ENCODE data around the gene MUC5AC. TPM values are rescaled to one million over a fixed set of nuclear protein-coding genes. Genes with fewer than 3 reads are reported as not detected.
"Not testable (repeated sequence)": the region's sequence is repeated elsewhere in the genome, so short reads cannot be mapped to it uniquely, and the experiment has no call there.

The MUC5AC gene
- polyA plus RNA-seq, 4 donors, result 0.01 to 0.18 (median 0.02) TPM; not detected in 1

GRCh38 chr11:1232021-1232882, 74.5 kb downstream of the MUC5AC start:
- no peak for DNase-seq (ENCODE audit: low read depth in 4 of 4, low spot score in 3 of 4)

GRCh38 chr11:1232883-1233321, 75.1 kb downstream of the MUC5AC start:
- DNase-seq (ENCODE audit: low read depth in 4 of 4, low spot score in 3 of 4), result no peak

GRCh38 chr11:1233351-1234053, 75.7 kb downstream of the MUC5AC start:
- no peak for DNase-seq (ENCODE audit: low read depth in 4 of 4, low spot score in 3 of 4)

GRCh38 chr11:1234054-1234720, 76.4 kb downstream of the MUC5AC start:
- no peak for DNase-seq (ENCODE audit: low read depth in 4 of 4, low spot score in 3 of 4)

GRCh38 chr11:1234771-1235305, 77.1 kb downstream of the MUC5AC start:
- no peak for DNase-seq (ENCODE audit: low read depth in 4 of 4, low spot score in 3 of 4)

- no peak for DNase-seq (ENCODE audit: low read depth in 4 of 4, low spot score in 3 of 4)
Measured at GRCh38 chr11:1235306-1235900, 77.7 kb downstream of the MUC5AC start.

- DNase-seq (ENCODE audit: low read depth in 4 of 4, low spot score in 3 of 4), result no peak
Measured at GRCh38 chr11:1235901-1236315, 78.2 kb downstream of the MUC5AC start.

GRCh38 chr11:1236316-1237127, 78.8 kb downstream of the MUC5AC start:
- no peak for DNase-seq (ENCODE audit: low read depth in 4 of 4, low spot score in 3 of 4)

- no peak for DNase-seq (ENCODE audit: low read depth in 4 of 4, low spot score in 3 of 4)
Measured at GRCh38 chr11:1237128-1237580, 79.4 kb downstream of the MUC5AC start.

- DNase-seq (ENCODE audit: low read depth in 4 of 4, low spot score in 3 of 4), result no peak
Measured at GRCh38 chr11:1237851-1238250, 80.1 kb downstream of the MUC5AC start.

- peak in 3 of 4 donors; percentile 16 to 29 (median 22) for DNase-seq (ENCODE audit: low read depth in 4 of 4, low spot score in 3 of 4)
Measured at GRCh38 chr11:1238767-1239595, 81.2 kb downstream of the MUC5AC start.

- no peak for DNase-seq (ENCODE audit: low read depth in 4 of 4, low spot score in 3 of 4)
Measured at GRCh38 chr11:1239596-1240205, 81.9 kb downstream of the MUC5AC start.

GRCh38 chr11:1240771-1241170, 83.0 kb downstream of the MUC5AC start:
- DNase-seq (ENCODE audit: low read depth in 4 of 4, low spot score in 3 of 4), result no peak

- DNase-seq (ENCODE audit: low read depth in 4 of 4, low spot score in 3 of 4), result no peak
Measured at GRCh38 chr11:1241706-1242105, 84.0 kb downstream of the MUC5AC start.

GRCh38 chr11:1242289-1242688, 84.5 kb downstream of the MUC5AC start:
- DNase-seq (ENCODE audit: low read depth in 4 of 4, low spot score in 3 of 4), result no peak

GRCh38 chr11:1242751-1243150, 85.0 kb downstream of the MUC5AC start:
- not testable (repeated sequence) for DNase-seq (ENCODE audit: low read depth in 4 of 4, low spot score in 3 of 4)

GRCh38 chr11:1243521-1243920, 85.8 kb downstream of the MUC5AC start:
- DNase-seq (ENCODE audit: low read depth in 4 of 4, low spot score in 3 of 4), result not testable (repeated sequence)

- DNase-seq (ENCODE audit: low read depth in 4 of 4, low spot score in 3 of 4), result not testable (repeated sequence)
Measured at GRCh38 chr11:1244557-1244956, 86.8 kb downstream of the MUC5AC start.
